Left hindlimb (tissue), 1 donor: Measurements from ENCODE around the gene SPSB2.
"Not testable (repeated sequence)": the region's sequence is repeated elsewhere in the genome, so short reads cannot be mapped to it uniquely, and the experiment has no call there.

Experiments
- DNase-seq: peaks from one replicate; pipeline ENCODE4 v3.0.0-alpha.2; 2018

Gene SPSB2

DNA sequence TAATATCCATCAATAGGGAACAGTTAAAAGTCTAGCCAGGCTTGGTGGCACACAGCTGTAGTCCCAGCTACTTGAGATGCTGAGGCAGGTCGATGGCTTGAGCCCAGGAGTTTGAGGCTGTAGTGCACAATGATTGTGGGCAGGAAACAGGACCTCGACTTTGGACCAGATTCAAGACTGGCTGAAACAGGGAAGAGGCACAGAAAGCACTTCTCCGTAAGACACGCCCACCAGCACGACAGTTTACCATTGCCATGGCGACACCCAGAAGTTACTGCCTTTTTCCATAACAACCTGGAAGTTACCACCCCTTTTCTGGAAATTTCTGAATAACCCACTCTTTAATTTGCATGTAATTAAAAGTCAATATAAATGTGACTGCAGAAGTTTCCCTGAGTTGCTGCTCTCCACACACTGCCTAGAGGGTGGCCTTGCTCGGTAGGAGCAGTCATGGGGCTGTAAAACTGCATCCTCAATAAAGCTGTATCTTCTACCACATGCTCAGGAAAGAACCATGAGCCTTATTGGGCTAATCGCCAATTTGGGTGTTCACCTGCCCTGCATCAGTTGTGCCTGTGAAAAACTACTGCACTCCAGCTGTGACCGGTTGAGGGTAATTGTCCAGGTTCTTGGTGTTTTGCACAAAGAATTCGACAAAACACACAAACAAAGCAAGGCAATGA, 26.9 kb upstream of the SPSB2 start:
- peak; percentile 68 for DNase-seq

DNA sequence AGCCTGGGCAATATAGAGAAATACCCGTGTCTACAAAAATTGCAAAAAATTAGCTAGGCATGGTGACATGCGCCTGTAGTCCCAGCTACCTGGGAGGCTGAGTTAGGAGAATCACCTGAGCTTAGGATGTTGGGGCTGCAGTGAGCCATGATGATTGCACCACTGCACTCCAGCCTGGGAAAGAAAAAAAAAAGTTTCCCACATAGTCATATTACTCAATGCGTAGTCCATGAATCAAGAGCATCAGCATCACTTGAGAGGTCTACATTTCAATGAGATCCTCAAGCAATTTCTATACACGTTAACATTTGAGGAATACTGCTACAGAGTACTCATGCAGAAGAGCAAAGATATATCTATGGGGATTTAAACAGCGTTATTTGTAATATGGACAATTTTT, 26.3 kb upstream of the SPSB2 start:
- DNase-seq = no peak

DNA sequence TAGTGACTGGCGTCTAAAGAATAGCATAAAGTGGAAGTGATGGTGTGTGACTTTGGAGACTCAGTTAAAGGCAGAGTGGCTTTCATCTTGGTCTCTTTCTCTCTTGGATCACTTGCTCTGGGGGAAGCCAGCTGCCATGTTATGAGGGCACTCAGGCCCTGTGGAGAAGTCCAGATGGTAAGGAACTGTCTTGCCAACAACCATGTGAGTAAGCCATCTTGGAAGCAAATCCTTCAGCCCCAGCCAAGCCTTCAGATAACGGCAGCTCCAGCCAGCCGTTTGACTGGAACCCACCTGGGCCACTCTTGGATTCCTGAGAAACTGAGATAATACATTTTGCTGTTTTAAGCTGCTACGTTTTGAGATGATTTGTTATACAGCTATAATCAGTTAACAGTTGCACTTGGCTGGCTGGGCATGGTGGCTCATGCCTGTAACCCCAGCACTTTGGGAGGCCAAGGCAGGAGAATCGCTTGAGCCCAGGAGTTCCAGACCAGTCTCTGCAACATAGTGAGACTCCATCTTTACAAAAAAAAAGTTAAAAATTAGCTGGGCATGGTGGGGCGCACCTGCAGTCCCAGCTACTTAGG, 23.8 kb upstream of the SPSB2 start:
- DNase-seq = no peak

DNA sequence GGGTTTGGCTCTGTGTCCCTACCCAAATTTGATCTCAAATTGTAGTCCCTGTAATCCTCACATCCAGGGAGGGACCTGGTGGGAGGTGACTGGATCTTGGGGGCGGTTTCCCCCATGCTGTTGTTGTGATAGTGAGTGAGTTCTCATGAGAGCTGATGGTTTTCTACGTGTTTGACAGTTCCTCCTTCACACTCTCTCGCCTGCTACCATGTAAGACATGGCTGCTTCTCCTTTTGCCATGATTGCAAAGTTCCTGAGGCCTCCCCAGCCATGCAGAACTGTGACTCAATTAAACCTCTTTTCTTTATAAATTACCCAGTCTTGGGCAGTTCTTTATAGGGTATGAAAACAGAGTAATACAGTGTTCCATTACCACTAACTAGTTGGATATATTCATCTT, 21.2 kb upstream of the SPSB2 start:
- no peak for DNase-seq

DNA sequence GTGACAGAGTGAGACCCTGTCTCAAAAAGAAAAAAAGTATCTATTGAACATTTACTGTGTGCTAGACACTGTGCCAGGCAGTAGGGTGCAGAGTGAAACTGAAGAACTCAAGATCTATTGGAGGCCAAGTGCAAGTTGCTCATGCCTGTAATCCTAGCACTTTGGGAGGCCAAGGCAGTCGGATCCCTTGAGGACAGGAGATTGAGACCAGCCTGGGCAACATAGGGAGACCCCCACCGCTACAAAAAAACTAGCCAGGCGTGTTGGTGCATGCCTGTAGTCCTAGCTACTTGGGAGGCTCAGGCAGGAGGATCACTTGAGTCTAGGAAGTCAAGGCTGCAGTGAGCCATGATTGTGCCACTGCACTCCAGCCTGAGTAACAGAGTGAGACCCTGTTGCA, 19.6 kb upstream of the SPSB2 start:
- not testable (repeated sequence) for DNase-seq

DNA sequence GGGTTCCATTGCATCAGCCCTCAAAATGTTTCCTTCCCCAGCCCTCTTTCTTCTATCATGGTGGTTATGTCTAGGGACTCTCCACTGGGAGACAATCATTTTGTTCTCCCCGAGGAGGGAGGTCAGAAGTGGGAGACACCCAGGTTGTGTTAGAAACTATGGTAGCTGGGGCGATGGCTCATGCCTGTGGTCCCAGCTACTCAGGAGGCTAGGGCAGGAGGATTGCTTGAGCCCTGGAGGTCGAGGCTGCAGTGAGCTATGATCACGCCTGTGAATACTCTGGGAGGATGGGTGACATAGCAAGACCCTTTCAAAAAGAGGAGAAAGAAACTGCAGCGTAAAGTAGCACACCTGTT, 18.5 kb upstream of the SPSB2 start:
- no peak for DNase-seq

DNA sequence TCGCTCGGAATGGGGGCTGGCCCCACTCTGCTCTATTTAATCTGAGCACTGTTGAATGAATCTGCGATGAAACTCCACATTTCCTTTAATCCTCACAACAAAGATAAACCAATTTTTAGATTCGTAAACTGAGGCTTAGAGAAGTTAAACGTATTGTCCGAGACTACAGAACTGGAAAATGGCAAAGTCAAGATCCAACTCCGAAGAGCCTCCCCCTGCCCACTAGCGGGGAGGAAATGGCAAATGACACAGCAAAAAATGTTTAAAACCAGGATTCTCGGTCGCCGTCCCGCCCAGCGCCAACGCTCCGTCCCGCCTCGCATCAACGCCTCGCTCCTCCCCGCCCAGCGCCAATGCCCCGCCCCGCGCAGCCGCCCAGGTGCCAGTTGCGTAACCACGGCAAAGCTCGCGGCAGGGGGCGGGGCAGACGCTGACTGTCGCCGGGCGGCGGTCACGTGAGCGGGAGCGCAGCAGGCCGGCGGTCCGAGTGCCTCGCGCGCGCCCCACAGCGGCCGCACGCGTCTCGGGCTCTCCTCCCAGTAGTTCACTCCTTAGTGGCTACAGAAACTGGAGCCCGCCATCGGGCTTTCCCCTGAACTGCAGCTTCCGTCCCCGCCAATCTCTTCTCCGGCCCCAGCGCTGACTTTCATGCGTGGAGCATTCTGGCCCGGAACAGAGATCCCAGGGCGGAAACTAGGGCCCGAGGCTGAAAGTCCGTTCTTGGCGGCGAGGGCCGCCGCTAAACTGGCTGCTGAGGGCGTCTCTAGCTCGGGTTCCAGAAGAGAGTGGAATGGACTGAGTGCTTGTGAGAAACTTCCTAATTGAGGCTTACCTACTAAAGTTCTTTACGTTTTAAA, 17.9 kb upstream of the SPSB2 start:
- peak; percentile 99 for DNase-seq

DNA sequence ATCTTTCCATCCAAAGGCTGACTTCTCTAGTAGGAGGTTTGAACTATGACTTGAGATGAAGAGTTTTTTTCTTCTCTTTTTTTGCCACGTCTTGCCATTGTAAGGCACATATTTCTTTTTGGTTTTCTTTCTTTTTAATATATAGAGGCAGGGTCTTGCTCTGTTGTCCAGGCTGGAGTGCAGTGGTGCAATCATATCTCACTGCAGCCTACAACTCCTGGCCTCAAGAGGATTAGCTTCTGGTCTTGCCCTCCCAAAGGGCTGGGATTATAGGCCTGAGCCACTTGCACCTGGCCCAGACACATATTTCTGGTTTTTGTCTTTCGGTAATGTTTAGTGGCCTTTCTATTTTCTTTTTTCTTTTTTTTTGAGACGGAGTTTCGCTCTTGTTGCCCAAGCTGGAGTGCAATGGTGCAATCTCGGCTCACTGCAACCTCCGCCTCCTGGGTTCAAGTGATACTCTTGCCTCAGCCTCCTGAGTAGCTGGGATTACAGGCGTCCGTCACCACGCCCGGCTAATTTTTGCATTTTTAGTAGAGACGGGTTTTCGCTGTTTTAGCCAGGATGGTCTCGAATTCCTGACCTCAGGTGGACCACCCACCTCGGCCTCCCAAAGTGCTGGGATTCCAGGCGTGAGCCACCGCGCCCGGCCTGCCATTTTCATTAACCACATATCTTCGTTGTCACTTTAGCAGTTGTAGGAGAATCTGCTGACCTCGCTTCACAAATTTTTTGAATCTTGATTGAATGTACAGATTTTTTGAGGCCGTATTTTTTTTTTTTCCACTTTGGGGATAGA, 16.9 kb upstream of the SPSB2 start:
- DNase-seq = not testable (repeated sequence)

DNA sequence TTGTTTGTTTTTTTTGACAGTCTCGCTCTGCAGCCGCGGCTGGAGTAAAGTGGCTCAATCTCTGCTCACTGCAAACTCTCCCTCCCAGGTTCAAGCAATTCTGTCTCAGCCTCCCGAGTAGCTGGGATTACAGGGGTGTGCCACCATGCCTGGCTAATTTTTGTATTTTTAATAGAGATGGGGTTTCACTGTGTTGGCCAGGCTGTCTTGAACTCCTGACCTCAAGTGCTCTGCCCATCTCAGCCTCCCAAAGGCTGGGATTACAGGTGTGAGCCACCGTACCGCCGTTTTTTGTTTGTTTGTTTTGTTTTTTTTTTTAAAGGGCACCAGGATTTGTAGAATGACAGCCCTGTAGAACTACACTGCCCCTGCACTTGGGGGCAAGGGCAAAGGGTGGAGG, 15.7 kb upstream of the SPSB2 start:
- not testable (repeated sequence) for DNase-seq

DNA sequence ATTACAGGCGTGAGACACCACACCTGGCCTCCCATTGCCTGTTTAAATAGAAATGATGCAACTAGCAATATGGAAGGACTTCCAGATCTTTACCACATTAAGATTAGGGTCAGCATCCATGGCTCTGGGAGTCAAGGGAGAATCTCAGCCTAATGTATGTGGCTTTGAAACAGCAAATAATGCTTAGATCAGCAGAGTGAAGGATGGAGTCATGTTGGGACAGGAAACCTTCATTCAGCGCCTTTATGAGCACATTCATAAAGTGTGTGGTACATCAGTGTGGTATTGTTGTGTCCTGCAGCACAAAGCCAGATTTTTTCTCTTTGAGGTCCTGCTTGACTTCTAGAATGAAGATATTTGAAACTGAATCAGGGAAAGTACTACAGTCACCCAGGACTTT, 15.3 kb upstream of the SPSB2 start:
- DNase-seq = no peak

DNA sequence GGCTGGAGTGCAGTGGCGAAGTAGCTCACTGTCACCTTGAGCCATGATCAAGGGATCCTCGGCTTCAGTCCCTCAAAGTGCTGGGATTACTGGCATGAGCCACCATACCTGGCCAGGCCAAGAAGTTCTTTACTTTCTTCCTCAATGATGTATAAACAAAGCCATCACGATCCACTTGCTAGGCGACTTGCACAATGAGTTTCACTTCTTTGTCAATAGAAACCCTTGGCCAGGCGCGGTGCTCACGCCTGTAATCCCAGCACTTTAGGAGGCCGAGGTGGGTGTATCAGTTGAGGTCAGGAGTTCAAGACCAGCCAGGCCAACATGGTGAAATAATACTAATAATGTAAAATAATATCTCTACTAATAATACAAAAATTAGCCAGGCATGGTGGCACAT, 14.4 kb upstream of the SPSB2 start:
- DNase-seq = no peak

DNA sequence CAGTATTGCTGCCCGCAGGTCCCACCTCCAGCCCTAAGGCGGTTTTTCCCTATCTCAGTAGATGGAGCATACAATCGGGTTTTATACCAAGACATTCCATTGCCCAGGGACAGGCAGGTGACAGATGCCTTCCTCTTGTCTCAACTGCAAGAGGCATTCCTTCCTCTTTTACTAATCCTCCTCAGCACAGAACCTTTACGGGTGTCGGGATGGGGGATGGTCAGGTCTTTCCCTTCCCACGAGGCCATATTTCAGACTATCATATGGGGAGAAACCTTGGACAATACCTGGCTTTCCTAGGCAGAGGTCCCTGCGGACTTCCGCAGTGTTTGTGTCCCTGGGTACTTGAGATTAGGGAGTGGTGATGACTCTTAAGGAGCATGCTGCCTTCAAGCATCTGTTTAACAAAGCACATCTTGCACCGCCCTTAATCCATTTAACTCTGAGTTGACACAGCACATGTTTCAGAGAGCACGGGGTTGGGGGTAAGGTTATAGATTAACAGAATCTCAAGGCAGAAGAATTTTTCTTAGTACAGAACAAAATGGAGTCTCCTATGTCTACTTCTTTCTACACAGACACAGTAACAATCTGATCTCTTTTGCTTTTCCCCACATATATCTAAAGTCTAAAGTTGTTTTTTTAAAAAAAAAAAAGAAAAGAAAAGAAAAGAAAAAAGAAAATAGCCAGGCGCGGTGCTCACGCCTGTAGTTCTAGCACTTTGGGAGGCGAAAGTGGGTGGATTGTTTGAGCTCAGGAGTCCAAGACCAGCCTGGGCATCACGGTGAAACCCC, 13.3 kb upstream of the SPSB2 start:
- not testable (repeated sequence) for DNase-seq

DNA sequence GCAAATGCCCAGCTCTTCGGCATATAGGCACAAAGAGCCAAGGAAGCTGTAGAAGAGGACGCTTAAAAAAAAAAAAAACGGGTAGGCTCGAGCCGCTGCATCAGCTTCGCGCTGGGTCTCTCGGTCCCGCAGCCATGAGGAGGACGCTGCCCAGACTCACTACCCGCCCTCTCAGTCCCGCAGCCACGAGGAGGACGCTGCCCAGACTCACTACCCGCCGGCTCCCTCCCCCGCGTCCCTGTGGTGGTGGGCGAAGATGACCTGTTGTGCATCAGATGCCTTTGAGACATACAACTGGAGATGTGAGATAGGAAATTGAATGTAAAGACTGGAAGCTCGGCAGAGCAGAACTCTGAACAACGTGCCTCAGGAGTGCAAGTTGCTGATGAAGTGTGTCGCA, 11.4 kb upstream of the SPSB2 start:
- no peak for DNase-seq

DNA sequence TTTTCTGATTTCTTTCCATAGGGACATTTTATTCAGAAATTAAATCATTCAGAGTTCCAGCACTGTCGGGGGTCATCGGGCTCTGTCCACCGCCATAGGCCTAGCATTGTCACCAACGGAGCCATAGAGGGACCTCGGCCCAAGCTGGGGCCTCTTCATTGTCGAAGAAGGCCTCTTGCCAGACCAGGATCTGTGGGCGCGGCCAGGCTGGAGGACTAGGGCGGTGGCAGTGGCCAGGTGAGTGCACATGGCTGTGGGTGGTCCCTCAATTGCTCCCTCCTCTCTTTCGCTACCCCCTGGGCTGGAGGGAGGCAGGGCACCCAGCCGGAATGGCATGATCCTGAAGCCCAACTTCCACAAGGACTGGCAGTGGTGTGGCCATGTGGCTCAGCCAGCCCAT, 10.6 kb upstream of the SPSB2 start:
- DNase-seq = no peak

DNA sequence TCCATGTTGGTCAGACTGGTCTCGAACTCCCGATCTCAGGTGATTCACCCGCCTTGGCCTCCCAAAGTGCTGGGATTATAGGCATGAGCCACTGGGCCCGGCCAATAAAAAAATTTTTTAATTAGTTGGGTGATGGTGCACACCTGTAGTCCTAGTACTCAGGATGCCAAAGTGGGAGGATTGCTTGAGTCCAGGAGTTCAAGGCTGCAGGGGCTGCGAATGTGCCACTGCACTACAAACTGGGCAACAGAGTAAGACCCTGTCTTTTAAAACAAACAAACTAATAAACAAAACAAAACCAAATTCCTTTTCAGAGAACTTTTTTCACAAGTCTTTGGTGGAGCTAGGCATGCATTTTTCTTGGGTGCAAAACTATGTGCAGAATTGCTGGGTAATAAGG, 10.1 kb upstream of the SPSB2 start:
- no peak for DNase-seq

DNA sequence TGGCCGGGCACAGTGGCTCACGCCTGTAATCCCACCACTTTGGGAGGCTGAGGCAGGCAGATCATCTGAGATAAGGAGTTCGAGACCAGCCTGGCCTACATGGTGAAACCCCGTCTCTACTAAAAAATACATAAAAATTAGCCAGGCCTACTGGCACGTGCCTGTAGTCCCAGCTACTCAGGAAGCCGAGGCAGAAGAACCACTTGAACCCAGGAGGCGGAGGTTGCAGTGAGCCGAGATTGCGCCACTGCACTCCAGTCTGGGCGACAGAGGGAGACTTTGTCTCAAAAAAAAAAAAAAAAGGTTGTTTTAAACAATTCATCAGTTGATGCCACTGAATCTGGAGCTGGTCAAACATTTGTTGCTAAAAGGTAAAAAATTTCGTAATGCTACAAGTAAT, 6.7 kb upstream of the SPSB2 start:
- DNase-seq = not testable (repeated sequence)

DNA sequence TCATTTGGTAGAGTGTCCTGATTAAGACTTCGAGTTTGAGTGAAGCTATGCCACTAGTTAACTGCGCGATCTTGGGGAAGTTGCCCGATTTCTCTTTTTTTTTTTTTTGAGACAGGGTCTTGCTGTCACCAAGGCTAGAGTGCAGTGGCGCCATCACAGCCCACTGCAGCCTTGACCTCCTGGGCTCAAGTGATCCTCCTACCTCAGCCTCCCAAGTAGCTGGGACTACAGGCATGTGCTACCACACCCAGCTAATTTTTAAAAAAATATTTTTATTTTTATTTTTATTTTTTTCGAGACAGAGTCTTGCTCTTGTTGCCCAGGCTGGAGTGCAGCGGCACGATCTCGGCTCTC, 889 bp upstream of the SPSB2 start:
- DNase-seq = not testable (repeated sequence)

DNA sequence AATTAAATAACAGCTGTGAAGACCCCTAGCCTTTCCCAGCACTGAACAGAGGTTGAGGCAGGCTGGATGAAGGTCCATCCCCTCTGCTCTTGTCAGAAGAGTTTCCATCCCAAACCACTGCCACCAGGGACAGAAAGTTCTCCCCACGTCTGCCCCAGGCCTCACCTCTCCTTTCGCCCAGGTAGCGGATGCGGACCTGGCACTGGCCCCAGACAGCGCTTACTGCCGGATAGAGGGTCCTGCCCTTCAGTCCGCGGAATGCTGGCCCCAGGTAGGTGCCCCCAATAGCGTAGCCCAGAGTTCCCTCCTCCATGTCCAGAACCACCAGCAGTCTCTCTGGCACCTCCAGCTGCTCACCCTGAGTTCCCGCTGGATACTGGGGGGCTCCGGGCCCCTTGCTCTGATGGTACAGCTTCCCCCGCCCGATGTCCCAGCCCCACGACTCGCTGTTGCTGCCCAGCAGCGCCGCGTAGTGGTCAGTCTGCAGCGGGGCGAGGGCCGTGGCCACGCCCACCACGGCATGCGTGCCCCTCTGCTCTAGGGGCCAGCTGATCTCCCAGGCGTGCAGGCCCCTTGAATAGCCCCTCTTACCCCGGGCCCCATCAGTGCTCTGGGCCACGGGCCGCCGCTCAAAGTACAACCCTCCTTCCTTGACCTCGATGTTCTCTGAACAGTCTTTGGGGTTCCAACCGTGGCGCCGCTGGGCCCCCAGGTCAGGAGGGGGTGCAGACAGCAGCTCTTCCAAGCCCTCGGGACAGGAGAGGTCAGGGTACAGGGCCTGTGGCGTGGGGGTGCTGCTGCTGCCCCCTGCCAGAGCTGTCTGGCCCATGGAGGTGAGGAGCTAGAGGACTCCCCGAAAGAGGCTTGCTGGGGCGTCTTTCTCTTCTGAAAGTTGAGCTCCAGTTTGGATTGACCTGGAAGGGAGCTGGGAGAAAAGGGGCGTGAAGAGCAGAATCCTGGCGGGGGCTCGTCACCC, 742 bp downstream of the SPSB2 start:
- DNase-seq = peak; percentile 89

DNA sequence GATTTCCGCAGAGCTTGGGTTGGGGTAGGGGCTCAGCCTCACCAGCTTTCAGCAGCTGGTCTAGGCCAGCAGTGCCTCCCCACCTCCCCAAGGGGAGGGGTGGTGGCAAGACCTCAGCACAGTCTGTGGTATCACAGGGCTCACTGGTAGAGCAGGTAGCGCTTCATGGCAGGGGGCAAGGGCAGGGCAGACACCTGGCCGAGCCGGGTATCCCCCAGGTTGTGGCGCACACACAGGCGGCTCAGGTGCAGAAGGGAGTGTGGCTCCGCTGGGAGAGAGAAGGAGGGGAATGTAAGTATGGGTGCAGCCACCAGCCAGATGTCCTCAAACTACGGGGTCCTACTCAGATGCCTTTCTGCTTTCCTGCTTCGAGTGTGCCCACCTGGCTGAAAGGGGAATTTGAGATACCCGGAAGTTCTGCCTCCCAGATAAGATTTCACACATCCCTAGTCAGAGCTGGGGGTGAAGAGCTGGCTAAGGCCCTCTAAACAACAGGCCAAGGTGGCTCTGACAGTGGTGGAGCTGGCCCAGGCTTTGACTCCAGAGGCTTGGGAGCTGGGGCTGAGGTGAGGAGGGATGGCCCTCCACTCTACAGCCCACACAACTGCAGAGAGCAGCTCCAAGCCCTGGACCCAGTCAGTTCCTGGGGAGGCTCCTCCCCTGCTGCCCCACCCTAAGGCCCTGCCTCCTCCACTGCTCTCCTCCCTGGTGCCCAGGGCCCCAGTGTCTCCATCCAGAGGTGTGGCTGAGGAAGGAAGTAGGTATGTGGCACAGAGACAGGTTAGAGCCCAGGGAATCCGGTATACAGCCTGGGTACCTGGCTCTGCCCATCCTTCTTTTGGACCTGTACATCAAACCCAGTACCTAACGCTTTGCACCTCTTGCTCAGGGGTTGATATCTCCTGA, 1.8 kb downstream of the SPSB2 start:
- DNase-seq = no peak

DNA sequence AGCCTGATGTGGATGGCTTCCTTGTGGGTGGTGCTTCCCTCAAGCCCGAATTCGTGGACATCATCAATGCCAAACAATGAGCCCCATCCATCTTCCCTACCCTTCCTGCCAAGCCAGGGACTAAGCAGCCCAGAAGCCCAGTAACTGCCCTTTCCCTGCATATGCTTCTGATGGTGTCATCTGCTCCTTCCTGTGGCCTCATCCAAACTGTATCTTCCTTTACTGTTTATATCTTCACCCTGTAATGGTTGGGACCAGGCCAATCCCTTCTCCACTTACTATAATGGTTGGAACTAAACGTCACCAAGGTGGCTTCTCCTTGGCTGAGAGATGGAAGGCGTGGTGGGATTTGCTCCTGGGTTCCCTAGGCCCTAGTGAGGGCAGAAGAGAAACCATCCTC, 2.8 kb downstream of the SPSB2 start:
- DNase-seq = not testable (repeated sequence)
